Epithelial cell of esophagus (primary cell): Measurements from ENCODE around the gene TMEM37.

Experiments used
- DNase-seq: peaks from one replicate; pipeline ENCODE4 v3.0.0; 2010; ENCODE audit warnings: low read depth
- H3K4me3 ChIP-seq: 2 replicates; pipeline ENCODE4 v1.5.1; 2011; ENCODE audit warnings: mild to moderate bottlenecking, low read length, control low read depth
- TF ChIP-seq, protein P1 (sequence below): IDR thresholded peaks from 2 replicates; pipeline ENCODE4 v1.5.1; 2011; ENCODE audit warnings: low read depth, mild to moderate bottlenecking, low read length, control low read depth, inconsistent platforms; ENCODE audit not compliant: insufficient read depth; ENCODE audit errors: missing control alignments

Gene TMEM37

DNA sequence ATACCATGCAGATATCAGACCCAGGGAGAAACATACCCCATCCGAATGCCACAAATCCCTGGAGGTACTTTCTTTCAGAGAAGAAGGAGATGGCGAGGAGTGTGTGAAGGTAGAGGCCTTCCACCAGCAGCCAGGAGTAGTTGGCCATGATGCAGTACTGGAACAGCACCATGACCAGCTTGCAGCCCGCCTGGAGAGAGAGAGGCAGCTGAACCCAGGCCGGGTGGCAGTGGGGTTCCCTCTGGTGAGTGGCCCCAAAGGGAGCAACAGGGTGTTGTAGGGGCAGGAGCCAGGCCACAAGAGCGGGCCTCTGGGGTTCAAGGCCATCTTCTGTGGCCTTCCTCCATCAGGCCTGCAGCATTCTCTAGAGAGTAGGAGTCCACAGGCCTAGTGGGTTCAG is 30.2 kb downstream of the TMEM37 start:
- TF ChIP-seq, protein P1, sequence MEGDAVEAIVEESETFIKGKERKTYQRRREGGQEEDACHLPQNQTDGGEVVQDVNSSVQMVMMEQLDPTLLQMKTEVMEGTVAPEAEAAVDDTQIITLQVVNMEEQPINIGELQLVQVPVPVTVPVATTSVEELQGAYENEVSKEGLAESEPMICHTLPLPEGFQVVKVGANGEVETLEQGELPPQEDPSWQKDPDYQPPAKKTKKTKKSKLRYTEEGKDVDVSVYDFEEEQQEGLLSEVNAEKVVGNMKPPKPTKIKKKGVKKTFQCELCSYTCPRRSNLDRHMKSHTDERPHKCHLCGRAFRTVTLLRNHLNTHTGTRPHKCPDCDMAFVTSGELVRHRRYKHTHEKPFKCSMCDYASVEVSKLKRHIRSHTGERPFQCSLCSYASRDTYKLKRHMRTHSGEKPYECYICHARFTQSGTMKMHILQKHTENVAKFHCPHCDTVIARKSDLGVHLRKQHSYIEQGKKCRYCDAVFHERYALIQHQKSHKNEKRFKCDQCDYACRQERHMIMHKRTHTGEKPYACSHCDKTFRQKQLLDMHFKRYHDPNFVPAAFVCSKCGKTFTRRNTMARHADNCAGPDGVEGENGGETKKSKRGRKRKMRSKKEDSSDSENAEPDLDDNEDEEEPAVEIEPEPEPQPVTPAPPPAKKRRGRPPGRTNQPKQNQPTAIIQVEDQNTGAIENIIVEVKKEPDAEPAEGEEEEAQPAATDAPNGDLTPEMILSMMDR, result no peak
- DNase-seq, result no peak
- H3K4me3 ChIP-seq, result no peak overlapping the region

DNA sequence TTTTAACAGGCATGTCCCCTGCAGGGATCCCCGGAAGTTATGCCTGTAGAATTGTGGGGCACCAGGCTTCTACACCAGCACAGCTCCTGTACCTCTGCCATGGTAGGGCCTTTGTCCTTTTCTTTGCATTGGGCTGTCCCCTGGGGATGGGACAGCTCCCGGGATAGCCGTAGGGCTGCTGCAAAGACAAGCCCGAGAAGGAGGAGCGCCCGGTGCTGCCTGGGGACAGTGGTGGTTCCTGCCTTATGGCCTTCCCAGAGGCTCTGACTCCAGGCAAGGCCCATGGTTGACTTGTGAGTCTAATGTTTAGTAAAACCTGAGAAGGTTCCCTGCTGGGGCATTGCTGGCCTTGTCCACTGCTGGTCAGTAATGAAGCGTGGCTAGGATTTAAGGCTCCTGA is 30.9 kb downstream of the TMEM37 start:
- no peak overlapping the region for H3K4me3 ChIP-seq
- TF ChIP-seq, protein P1, result no peak
- DNase-seq, result no peak

DNA sequence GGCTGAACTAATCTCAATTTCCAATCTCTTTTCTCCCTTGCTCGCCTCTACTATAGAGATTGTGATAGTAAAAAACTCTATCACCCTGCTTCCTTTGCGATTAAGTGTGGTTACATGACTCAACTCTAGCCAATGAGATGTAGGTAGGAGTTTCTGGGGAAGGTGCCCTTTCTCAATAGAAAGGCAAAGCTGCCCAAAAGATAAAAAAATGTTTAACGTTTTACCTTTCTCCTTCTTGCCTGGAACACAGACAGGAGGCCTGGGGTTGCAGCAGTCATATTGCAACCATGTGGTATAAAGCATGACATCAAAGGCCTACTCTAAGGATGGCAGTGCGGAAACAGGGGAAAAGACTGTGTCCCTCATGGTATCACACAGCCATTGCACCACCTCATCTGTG is 31.5 kb downstream of the TMEM37 start:
- TF ChIP-seq, protein P1, result no peak
- H3K4me3 ChIP-seq, result no peak overlapping the region
- DNase-seq, result no peak

DNA sequence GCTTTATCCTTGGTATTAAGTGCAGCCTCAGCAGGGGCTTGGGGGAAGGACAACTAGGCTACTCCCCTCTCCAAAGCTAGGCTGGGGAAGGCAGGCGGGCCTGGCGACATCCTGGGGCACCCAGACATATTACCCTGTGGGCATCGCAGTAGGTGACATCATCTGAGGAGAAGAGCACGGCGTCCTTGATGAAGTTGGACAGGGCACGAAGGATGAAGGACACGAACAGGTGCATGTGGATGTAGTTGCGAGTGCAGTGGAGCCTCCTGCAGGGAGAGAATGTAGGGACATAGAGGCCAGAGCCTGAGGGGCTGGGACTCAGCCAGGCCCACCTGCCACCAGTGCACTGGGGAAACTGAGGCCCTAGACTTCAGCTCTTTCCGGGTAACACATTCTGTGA is 32.3 kb downstream of the TMEM37 start:
- TF ChIP-seq, protein P1, result no peak
- DNase-seq, result no peak
- H3K4me3 ChIP-seq, result no peak overlapping the region

DNA sequence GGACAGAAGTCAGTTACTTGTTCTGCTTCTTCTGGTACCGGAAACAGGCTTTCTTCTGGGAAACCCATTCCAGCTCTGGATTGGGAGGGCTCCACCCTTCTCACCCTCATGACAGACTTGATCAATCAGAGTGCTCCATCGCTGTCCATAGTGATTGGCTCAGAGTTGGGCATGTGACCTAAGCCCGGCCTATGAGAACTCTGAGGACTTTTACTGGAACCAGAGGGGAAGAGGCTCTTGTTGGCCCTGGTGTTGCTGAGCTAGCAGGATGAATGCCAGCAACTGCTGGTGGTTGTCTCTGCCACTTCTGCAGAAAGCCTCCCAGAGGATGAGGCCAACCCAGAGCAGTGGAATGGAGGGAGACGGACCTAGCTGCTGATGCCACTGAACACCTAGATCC is 33.3 kb downstream of the TMEM37 start:
- no peak for DNase-seq
- H3K4me3 ChIP-seq, result no peak overlapping the region
- TF ChIP-seq, protein P1, result no peak

DNA sequence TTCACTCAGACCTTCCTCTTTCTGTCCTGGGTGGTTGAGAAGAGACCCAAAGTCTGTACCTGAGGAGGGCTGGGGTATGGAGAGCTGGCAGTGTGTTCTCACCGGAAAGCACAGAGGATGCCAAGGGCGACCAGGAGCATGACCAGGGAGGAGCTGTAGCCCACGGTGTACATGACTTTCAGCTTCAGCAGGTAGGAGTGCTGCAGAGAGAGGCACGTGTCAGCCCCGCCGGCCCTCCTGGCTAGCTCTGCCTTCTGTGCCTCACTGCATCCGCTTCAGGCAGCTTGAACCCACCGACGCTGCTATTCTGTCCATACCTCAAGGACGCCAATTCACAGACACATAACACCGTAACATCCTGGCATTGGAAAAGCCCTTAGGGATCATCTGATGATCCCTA is 34.0 kb downstream of the TMEM37 start:
- no peak for DNase-seq
- H3K4me3 ChIP-seq, result no peak overlapping the region
- TF ChIP-seq, protein P1, result no peak

DNA sequence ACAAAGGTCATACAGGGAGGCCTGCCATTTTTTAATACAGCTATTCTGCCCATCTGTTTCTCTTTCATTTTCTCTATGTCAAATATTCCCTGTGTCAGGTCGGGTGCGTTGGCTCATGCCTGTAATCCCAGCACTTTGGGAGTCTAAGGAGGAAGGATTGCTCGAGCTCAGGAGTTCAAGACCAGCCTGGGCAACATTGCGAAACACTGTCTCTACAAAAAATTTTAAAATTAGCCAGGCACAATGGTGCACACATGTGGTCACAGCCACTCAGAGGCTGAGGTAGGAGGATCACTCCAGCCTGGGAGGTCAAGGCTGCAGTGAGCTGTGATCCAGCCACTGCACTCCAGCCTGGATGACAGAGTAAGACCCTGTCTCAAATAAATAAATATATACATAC is 34.7 kb downstream of the TMEM37 start:
- H3K4me3 ChIP-seq, result no peak overlapping the region
- TF ChIP-seq, protein P1, result no peak
- DNase-seq, result no peak
